Activated naive CD8-positive, alpha-beta T cell treated with anti-CD3 and anti-CD28 coated beads for 36 hours (primary cell): Measurements from ENCODE around the gene NR4A1. TPM values are rescaled to one million over a fixed set of nuclear protein-coding genes. Genes with fewer than 3 reads are reported as not detected.

Experiments
- total RNA-seq, 2 experiments: library from RNA; stranded (reverse); gene quantifications; one replicate each; pipeline ENCODE4 v1.2.3, GENCODE V29; 2021

Gene NR4A1
- total RNA-seq, 2 experiments from 2014 or later = 88.0 to 92.6 TPM

Other genes with a start within 250 kb of the NR4A1 start
- under 1 TPM; 0.29 to 0.40 TPM for gene FIGNL2, start 202.7 kb upstream of the NR4A1 start, total RNA-seq
- gene ANKRD33, start 163.3 kb upstream of the NR4A1 start, total RNA-seq = not detected
- gene ACVRL1, start 143.9 kb upstream of the NR4A1 start, total RNA-seq = not detected
- gene ACVR1B, start 99.7 kb upstream of the NR4A1 start, total RNA-seq = 10 to 100 TPM in 1 of 2 experiments, 1 to 10 TPM in 1; 9.9 to 10.2 TPM
- 10 to 100 TPM in 1 of 2 experiments, 1 to 10 TPM in 1; 9.1 to 11.3 TPM for gene TAMALIN, start 44.5 kb upstream of the NR4A1 start, total RNA-seq
- 10 to 100 TPM; 39.8 to 41.2 TPM for gene ATG101, start 18.5 kb downstream of the NR4A1 start, total RNA-seq
- gene SMIM41, start 28.3 kb downstream of the NR4A1 start, total RNA-seq = not detected
- not detected for gene KRT80, start 140.6 kb downstream of the NR4A1 start, total RNA-seq
- gene KRT7, start 181.8 kb downstream of the NR4A1 start, total RNA-seq = 1 to 10 TPM; 2.4 to 6.5 TPM
- gene KRT86, start 223.2 kb downstream of the NR4A1 start, total RNA-seq = not detected
- gene KRT81, start 240.1 kb downstream of the NR4A1 start, total RNA-seq = not detected